Activated CD4-positive, alpha-beta T cell treated with anti-CD3 and anti-CD28 coated beads for 4 hours (primary cell): Measurements from ENCODE around the gene SLC1A2.

Experiments used
- DNase-seq, 2 donors: peaks; one replicate each; pipeline ENCODE4 v3.0.0-alpha.2; 2020

Gene SLC1A2

DNA sequence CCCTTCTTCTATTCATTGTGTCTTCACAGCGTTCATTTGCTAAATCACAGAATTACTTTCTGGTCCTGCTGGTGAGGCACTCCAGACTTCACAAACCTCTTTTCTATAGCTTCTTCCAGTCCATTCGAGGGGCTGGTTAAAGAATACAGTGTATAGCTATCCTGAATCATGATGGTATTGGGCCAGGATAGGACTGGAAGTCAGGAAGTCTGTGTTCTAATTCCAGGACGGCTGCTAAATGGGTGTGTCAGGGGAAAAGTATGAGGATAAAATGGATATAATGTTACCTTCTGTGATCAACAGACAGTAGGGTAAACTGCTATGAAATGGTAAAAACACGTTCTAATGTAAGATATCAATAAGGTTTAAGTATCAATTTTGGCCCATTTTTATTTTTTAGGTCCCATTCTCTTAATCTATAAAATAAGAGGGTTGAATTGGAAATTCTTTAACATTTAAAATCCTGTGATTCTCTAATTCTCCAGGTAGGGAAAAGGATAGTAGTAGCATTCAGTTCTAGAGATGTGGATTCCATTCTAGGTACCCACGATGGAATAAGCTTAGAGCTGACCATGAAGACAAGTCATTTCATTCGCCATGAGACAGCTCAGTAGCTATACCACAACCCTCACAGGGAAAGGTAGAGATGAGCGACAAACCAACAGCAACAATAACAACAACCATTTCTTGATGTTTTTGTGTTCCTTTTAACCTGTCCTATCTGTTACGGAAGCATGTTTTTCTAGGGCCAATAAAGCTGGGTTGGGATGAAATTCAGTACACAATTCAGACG lies 96.1 kb downstream of the SLC1A2 start:
- DNase-seq: no peak

DNA sequence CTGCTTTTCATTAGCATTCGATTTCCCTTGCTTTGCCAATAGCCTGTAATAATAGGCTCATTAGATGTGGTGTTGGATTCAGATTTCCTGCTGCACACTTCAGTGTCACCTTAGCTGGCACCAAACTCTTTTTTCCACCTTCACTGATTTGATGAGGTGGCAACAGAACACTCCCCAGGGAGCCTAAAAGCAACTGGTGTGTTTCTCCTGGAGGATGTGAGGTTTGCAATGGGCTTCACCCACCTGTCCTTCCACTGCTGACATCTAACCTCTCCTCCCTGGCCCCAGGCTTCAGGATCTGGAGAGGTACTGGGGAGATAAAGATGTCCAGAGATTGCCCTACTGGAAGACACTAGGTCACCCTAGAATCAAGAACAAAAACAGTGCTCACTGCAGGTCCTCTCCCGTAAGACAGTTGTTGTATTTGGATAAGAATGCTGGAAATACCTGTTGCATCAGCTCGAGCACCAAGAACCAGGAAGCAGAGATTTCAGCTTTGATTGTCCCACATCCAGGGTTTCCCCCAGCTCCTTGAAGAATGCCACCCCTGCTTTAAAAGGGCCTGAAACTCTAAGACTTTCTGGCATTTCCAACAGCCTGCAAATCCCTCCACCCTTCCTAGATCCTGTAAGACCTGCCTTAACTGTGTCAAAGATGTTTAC lies 96.9 kb downstream of the SLC1A2 start:
- no peak for DNase-seq

GRCh38 chr11:35321532-35322317 lies 97.6 kb downstream of the SLC1A2 start:
- DNase-seq: no peak

DNA sequence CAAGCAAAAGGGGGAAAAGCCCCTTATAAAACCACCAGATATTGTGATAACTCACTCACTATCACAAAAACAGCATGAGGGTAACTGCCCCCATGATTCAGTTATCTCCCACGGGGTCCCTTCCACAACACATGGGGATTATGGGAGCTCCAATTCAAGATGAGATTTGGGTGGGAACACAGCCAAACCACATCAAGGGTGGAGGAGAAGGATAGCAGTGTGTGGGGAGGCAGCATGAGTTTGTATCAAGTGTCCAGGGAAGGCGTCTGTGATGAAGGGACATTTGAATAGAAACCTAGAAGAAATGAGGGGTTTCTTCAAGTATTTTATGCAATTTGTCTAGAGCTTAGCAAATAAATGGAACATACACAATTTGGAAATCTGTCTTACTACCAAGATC lies 98.2 kb downstream of the SLC1A2 start:
- no peak for DNase-seq

- no peak for DNase-seq
Measured at GRCh38 chr11:35318977-35319925, 100.1 kb downstream of the SLC1A2 start.

- no peak for DNase-seq
Measured at GRCh38 chr11:35318309-35318708, 101.0 kb downstream of the SLC1A2 start.

DNA sequence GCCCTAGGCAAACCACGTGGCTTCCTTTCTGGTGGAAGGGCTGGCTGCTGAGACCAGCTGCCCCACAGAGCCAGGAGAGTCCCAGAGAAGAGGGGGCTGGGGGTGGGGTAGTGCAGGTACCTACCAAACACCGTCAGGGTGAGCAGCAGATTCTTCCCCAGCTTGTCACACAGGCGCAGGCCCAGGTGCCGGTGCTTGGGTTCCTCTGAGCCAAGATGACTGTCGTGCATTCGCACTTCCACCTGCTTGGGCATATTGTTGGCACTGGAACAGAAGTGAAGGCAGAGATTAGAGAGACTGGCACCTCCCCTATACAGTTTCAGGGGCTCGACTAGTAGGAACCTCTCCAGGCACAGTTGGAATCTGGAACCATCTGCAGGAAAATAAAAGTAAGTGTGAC lies 102.1 kb downstream of the SLC1A2 start:
- no peak for DNase-seq

DNA sequence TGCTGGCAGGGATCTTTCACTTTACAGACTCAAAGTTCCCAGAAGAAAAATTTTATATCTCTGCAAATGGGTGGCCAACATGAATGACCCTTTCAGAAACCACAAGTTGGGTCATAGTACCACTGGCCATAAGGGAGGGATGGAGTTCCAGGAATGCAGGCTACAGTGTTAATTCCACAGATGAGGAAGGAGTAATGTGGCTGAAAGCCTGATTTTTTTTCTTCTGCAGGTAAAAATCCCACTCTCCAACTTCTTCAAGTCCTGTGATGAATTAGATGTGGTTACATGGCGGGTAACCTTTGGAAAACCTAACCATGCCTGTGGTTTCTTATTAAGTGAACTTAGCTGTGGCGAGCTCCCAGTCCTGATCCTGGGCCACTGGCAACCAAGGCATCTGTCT lies 103.2 kb downstream of the SLC1A2 start:
- no peak for DNase-seq

GRCh38 chr11:35313760-35314153 lies 105.6 kb downstream of the SLC1A2 start:
- DNase-seq: no peak

- DNase-seq: no peak
Measured at GRCh38 chr11:35313066-35313759, 106.1 kb downstream of the SLC1A2 start.

DNA sequence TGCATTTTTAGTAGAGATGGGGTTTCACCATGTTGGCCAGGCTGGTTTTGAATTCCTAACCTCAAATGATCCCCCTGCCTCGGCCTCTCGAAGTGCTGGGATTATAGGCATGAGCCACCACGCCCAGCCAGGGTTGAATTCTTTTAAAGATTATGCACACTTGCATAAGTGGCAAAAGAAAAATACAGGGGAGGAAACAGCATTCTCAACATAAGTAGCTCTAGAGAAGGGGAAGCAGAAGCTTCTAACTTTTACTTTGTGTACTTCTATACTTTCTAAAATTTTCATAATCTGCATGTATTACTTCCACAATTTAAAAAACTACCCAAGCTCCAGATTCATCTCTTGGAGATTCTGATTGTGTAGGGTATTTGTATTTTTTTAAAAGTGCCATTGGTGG lies 108.0 kb downstream of the SLC1A2 start:
- DNase-seq: no peak

GRCh38 chr11:35308157-35308556 lies 111.2 kb downstream of the SLC1A2 start:
- DNase-seq: no peak

DNA sequence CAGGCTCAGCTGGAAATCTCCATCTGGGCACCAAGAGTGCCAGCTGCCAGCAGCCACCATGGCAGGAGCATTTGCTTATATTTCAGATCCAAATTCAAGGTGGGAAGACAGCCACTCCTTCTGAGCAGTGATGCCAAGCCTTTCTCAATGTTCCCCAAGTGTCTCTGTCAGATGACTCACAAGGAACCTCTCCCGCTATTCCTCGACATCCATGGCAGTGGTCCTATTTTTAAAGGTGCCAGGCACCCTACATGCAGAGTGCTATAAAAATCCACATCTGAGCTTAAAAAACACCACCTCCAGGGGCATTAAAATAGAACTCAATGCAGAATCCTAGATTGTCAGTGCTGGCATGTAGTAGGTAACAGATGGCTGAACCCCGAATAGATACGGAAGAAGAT lies 112.1 kb downstream of the SLC1A2 start:
- no peak for DNase-seq

GRCh38 chr11:35305670-35306382 lies 113.5 kb downstream of the SLC1A2 start:
- peak; percentile 45 to 52 for DNase-seq

DNA sequence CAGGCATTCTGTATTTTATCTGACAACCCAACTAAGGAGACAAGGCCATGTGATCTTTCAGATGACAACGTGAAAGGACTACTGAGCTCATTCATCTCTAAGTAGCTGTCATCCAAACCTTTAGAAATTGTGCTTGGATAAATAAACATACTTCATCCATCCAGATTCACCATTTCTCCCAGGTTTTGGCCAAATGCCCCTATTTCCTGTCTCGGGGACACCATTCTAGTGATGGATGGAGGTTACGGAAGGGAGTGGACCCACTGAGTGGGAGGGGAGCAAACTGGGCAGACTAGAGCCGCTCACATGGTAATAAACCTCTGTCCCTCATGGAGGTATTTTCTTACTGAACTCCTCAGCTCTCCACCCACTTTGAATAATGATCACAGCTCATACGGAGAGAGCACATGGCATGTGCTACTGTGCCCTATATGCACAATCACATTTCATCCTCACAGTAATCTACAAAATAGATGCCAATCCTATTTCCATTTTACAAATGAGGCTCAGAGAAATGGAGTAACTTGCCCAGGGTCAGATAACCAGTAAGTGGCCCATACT lies 114.4 kb downstream of the SLC1A2 start:
- no peak for DNase-seq

DNA sequence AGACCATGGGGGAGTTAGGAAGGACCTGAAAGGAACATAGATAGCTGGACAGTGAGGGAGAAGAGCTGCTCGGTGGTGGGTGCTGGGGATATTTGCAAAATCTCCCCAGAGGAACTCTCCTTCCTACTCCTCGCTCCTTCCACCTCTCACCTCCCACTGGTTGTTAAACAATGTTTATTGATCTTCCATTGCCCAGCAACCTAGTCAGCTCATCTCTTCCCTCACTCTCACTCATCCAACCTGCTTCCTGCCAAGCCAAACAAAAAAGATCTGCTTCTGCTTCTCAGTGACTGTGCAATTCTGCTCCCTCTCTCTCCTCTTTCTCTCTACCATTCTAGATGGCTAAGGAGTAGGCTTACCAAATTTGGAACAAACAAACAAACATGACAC lies 115.0 kb downstream of the SLC1A2 start:
- DNase-seq: no peak

DNA sequence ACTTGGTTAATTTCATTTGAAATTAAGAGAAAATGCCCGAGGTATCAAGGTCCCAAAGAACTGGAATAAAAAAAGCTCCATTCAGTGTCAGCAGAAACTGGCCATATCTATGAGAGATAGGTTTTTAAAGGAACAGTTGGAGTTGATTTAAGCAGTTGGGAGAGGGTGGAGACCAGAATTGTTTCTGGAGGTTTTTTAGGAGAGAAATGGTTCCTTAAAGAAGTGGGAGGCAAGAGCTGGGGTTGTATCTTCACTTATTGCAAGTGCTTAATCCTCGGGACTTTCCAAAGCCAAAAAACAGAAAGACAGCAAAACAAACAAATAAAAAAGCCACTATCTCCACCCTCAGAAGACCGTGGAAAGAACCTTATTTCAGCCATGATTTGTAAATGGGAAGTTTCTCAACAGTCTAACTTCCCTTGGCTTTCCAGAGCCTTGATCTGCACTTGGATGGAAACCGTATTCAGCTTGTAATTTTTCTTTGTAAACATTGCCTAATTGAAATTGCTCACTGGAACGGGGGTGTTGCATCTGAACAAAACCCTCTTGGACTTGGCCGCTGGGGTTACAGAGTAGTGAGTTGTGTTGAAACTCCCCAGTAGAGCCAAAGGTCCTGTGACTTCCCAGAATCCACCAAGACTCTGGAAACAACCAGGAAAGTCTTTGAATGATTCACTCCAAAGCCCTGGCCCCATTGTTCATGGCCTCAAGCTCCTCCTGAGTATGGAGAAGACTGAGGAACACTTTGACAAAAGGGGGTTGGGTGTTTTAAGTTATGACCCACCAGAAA lies 115.6 kb downstream of the SLC1A2 start:
- no peak for DNase-seq

DNA sequence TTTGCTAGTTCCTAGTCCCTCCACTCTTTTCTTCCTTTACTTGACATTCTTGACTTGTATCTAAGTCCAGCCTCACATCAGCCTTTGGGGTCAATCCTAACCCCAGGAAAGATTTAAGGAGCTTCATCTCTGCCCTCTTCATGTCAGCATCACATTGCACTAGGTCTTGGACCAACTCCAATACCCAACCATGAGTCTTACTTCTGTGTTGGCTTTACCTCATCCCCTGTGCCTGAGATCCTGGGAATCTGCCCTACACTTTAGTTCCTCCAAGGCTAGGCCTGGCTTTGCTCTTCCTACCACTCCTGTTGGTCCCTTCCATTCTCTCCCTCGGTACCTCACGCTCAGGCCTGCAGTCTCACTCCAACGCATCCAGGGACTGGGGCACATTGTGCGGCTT lies 117.0 kb downstream of the SLC1A2 start:
- no peak for DNase-seq

- no peak for DNase-seq
Measured at GRCh38 chr11:35298369-35298768, 121.0 kb downstream of the SLC1A2 start.

DNA sequence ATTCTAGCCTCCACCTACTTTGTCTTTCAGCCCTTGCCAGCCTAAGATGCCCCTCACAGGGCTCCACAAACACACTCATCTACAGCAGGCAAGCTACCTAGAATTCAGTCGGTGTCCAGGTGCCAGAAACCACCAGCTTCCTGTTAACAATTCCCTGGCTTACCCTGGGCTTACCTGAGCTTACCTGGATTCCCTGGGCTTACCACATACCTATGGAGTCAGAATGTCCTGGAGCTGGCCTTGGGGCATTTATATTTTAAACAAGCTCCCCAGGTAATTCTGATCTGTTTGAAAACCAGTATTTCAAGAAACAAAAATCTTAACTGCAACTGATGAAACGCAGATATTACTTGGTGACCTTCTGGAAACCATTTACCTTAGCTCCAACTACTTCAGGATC lies 123.6 kb downstream of the SLC1A2 start:
- no peak for DNase-seq
